ENCODE measurements around the gene POLR1A. TPM values are rescaled to one million over a fixed set of nuclear protein-coding genes. Genes with fewer than 3 reads are reported as not detected.
A peak's percentile ranks its signal among the peaks of the same experiment; 100 is the strongest.

Gene POLR1A
- polyA plus RNA-seq, 2 of the 4 experiments (the other 2 are of a cell fraction): 22.8 to 55.7 TPM

- Histone ChIP-seq H3K9me3 (no peaks in the 10 kb centered on the region), H3K4me2 (no peak overlapping the region), H3K4me3 (no peak overlapping the region), H3K4me1 (peaks cover 22% of the 10 kb centered on the region; the same call in 2 of the 3 replicates), H3K27ac (peak overlapping the region in 1 of 2 experiments; percentile 53; a peak in 3 of 6 replicates)
- 59% methylated on average over 7 of the region's 7 CpGs for WGBS (ENCODE audit: missing lambda C conversion rate)
- ChIA-PET POLR2A (interaction anchor here (1.0 to 2.5 kb wide), 2 partner anchors 191 to 251 kb away, joined by 4 to 11 read pairs; no protein-coding TSS in a partner anchor), CTCF (interaction anchor here (0.6 to 23.1 kb wide), 83 partner anchors 10 to 458 kb away, joined by 3 to 766 read pairs (median 7); partner anchors contain the start of gene ST3GAL5)
- FAIRE-seq (no peak), ATAC-seq (peak; percentile 85 to 88), DNase-seq (ENCODE audit: low read depth in 1 of 2, low spot score in 1 of 2) (peak in 1 of 2 experiments; percentile 69)
- no peak for TF ChIP-seq SREBF2 (IDR thresholded peaks at IDR 0.05)
- TF ChIP-seq SMC3 (IDR thresholded peaks at IDR 0.05): peak; percentile 81
- no peak for TF ChIP-seq FOXS1 (CRISPR knock-in tag; IDR thresholded peaks at IDR 0.05)
- TF ChIP-seq RAD21 (conservative IDR thresholded peaks at IDR 0.05 in 1 of 2, IDR thresholded peaks at IDR 0.05 in 1 of 2): peak; percentile 91 to 93
- TF ChIP-seq HES2 (IDR thresholded peaks at IDR 0.05): no peak
- TF ChIP-seq CTCF (IDR thresholded peaks at IDR 0.05): peak; percentile 92
These were observed 26.7 kb downstream of the POLR1A start for GRCh38 chr2:86078774-86079545.

GRCh38 chr2:86075886-86076285, 29.8 kb downstream of the POLR1A start:
- H3K4me1 ChIP-seq: peaks cover 32% of the 10 kb centered on the region
- FAIRE-seq: no peak
- WGBS (ENCODE audit: missing lambda C conversion rate): 96% methylated on average over 5 of the region's 5 CpGs
- CTCF ChIA-PET: interaction anchor here (1.7 to 23.1 kb wide), 6 partner anchors 8 to 347 kb away, joined by 4 to 766 read pairs (median 32); partner anchors contain the start of gene ST3GAL5
- no peak overlapping the region for H3K4me2 ChIP-seq
- H3K4me3 ChIP-seq: no peak overlapping the region
- H3K9me3 ChIP-seq: no peaks in the 10 kb centered on the region
- no peak for DNase-seq (ENCODE audit: low read depth in 1 of 2, low spot score in 1 of 2)
- no peak for TF ChIP-seq SMC3 (IDR thresholded peaks at IDR 0.05)
- no peak for TF ChIP-seq HOXA7 (CRISPR knock-in tag; IDR thresholded peaks at IDR 0.05)
- TF ChIP-seq EHMT2 (IDR thresholded peaks at IDR 0.05; ENCODE audit: low read depth): no peak
- no peak for TF ChIP-seq NFE2L2 (conservative IDR thresholded peaks at IDR 0.05; ENCODE audit: low read length)
- no peak overlapping the region for H3K27ac ChIP-seq
- ATAC-seq: no peak
- POLR2A ChIA-PET: interaction anchor here (0.6 kb wide), 1 partner anchor 692 kb away, joined by 12 read pairs; no protein-coding TSS in a partner anchor

- DNase-seq (ENCODE audit: low read depth in 1 of 2, low spot score in 1 of 2): no peak
- ATAC-seq: no peak
- ChIA-PET POLR2A (no interaction called here), CTCF (interaction anchor here (0.7 to 23.1 kb wide), 4 partner anchors 19 to 251 kb away, joined by 3 to 766 read pairs (median 121); partner anchors contain the start of gene ST3GAL5)
- WGBS (ENCODE audit: missing lambda C conversion rate): 94% methylated on average over 15 of the region's 15 CpGs
- Histone ChIP-seq H3K4me2 (no peak overlapping the region), H3K4me3 (no peak overlapping the region), H3K9me3 (no peaks in the 10 kb centered on the region), H3K27ac (no peak overlapping the region), H3K4me1 (peaks cover 33% of the 10 kb centered on the region)
- FAIRE-seq: no peak
- no peak for TF ChIP-seq SMC3 (IDR thresholded peaks at IDR 0.05)
- no peak for TF ChIP-seq CEBPB (IDR thresholded peaks at IDR 0.05)
- TF ChIP-seq ZSCAN20 (CRISPR knock-in tag; IDR thresholded peaks at IDR 0.05): no peak
- TF ChIP-seq MAFK (IDR thresholded peaks at IDR 0.05; ENCODE audit: partially characterized antibody): no peak
- no peak for TF ChIP-seq CHD2 (IDR thresholded peaks at IDR 0.05; ENCODE audit: low read length, partially characterized antibody)
- TF ChIP-seq REST (IDR thresholded peaks at IDR 0.05): no peak
- no peak for TF ChIP-seq POLR2AphosphoS2 (conservative IDR thresholded peaks at IDR 0.05; ENCODE audit: low read length)
- no peak for TF ChIP-seq CBX2 (IDR thresholded peaks at IDR 0.05; ENCODE audit: borderline replicate concordance, low read depth)
- TF ChIP-seq HMGXB4 (CRISPR knock-in tag; IDR thresholded peaks at IDR 0.05; ENCODE audit: borderline replicate concordance): no peak
- no peak for TF ChIP-seq E2F6 (IDR thresholded peaks at IDR 0.05; ENCODE audit: borderline replicate concordance, low read depth)
- no peak for TF ChIP-seq POLR2A (IDR thresholded peaks at IDR 0.05; ENCODE audit: low read length)
- TF ChIP-seq HEYL (CRISPR knock-in tag; IDR thresholded peaks at IDR 0.05): no peak
- TF ChIP-seq HOXA7 (CRISPR knock-in tag; IDR thresholded peaks at IDR 0.05): no peak
- TF ChIP-seq ATOH8 (CRISPR knock-in tag; IDR thresholded peaks at IDR 0.05; ENCODE audit: low read depth): no peak
- TF ChIP-seq ZFP36 (IDR thresholded peaks at IDR 0.05; ENCODE audit: borderline replicate concordance, partially characterized antibody): no peak
These were observed 30.9 kb downstream of the POLR1A start for GRCh38 chr2:86074811-86075210.

All from A549 (cell line).